GM12878 (cell line): Measurements from ENCODE around the gene IGFBP6. TPM values are rescaled to one million over a fixed set of nuclear protein-coding genes. Genes with fewer than 3 reads are reported as not detected.

Experiments
- ATAC-seq: fragments of 200-7000 bp; cut with Tn5 transposase; 3 replicates; pipeline ENCODE4 v1.9.1; 2020; ENCODE audit warnings: mild to moderate bottlenecking, moderate library complexity
- BruUV-seq: library from RNA; stranded (reverse); fragments of 400-500 nt; replicated peaks from 2 replicates; lab custom pipeline; 2021; lab: Mats Ljungman, UMichigan
- CTCF ChIA-PET: fragments of 300-600 bp; sonication (Branson Sonifier 250); formaldehyde crosslinking; extraction: SDS; loops from one replicate; lab custom pipeline; 2021; ENCODE audit warnings: inconsistent platforms; lab: Yijun Ruan, JAX
- POLR2A ChIA-PET: fragments of 350-600 bp; formaldehyde crosslinking; extraction: SDS; loops from one replicate; lab custom pipeline; 2021; ENCODE audit warnings: inconsistent platforms; lab: Charles Lee
- RAD21 ChIA-PET: fragments of 300-600 bp; sonication (Branson Sonifier 250); formaldehyde crosslinking; loops from one replicate; lab custom pipeline; 2023; ENCODE audit warnings: antibody characterized with exemption; ENCODE audit not compliant: unreplicated experiment; lab: Charles Lee
- SMC1A ChIA-PET: fragments of 300-600 bp; sonication (Branson Sonifier 250); formaldehyde crosslinking; loops from one replicate; lab custom pipeline; 2023; ENCODE audit not compliant: unreplicated experiment, uncharacterized antibody; lab: Charles Lee
- DNase-seq: peaks from one replicate; pipeline ENCODE4 v3.0.0-alpha.2; 2011; ENCODE audit warnings: low read depth, low spot score
- FAIRE-seq: peaks from 3 replicates; lab custom pipeline; 2011; peaks lifted over from hg19 to GRCh38; lab: Jason Lieb, UNC
- H2AFZ ChIP-seq: 2 replicates; pipeline ENCODE4 v1.6.0; 2011; ENCODE audit warnings: low read depth, low read length, control low read depth; ENCODE audit not compliant: control insufficient read depth
- H3K27ac ChIP-seq: 2 replicates; pipeline ENCODE4 v1.5.1; 2011; ENCODE audit warnings: control low read depth; ENCODE audit not compliant: control insufficient read depth, insufficient read depth
- H3K27me3 ChIP-seq, 2 experiments: replicated peaks in 1 of 2; 2 replicates each; pipeline versions ENCODE4 v1.6.0 to v1.6.1; 2011; ENCODE audit warnings: low read length in 1 of 2; ENCODE audit not compliant: control insufficient read depth in 2 of 2, insufficient read depth in 2 of 2
- H3K36me3 ChIP-seq, 2 experiments: 2 replicates each; pipeline ENCODE4 v1.5.1; 2011; ENCODE audit warnings: low read length in 1 of 2; ENCODE audit not compliant: control insufficient read depth in 2 of 2, insufficient read depth in 2 of 2
- H3K4me1 ChIP-seq: 2 replicates; pipeline ENCODE4 v1.6.1; 2011; ENCODE audit warnings: mild to moderate bottlenecking, low read length, moderate library complexity, mixed read lengths; ENCODE audit not compliant: control insufficient read depth, insufficient read depth
- H3K4me2 ChIP-seq: 2 replicates; pipeline ENCODE4 v1.6.0; 2011; ENCODE audit warnings: control low read depth; ENCODE audit not compliant: control insufficient read depth, insufficient read depth
- H3K4me3 ChIP-seq: fragments of 200-600 bp; sonication (generic); 2 replicates; pipeline ENCODE4 v1.5.1; 2016
- H3K79me2 ChIP-seq: 2 replicates; pipeline ENCODE4 v1.6.0; 2011; ENCODE audit warnings: low read length; ENCODE audit not compliant: control insufficient read depth, insufficient read depth
- H3K9ac ChIP-seq: 2 replicates; pipeline ENCODE4 v1.8.0; 2011; ENCODE audit warnings: low read length, control low read depth, mixed read lengths; ENCODE audit not compliant: control insufficient read depth, insufficient read depth
- H3K9me3 ChIP-seq: replicated peaks from 3 replicates; pipeline ENCODE4 v1.5.1; 2011; ENCODE audit warnings: mild to moderate bottlenecking, low read length; ENCODE audit not compliant: control insufficient read depth, insufficient read depth
- H4K20me1 ChIP-seq: 2 replicates; pipeline ENCODE4 v1.6.0; 2011; ENCODE audit not compliant: control insufficient read depth, insufficient read depth
- E4F1 ChIP-seq: fragments of 450-650 bp; IDR thresholded peaks from 2 replicates; pipeline ENCODE4 v1.6.1; 2018; ENCODE audit warnings: borderline replicate concordance, mild to moderate bottlenecking; ENCODE audit not compliant: partially characterized antibody
- GATAD2B ChIP-seq: fragments of 450-650 bp; conservative IDR thresholded peaks from 2 replicates; pipeline ENCODE4 v1.6.1; 2017; ENCODE audit warnings: low read depth, mild to moderate bottlenecking, moderate library complexity
- RCOR1 ChIP-seq: conservative IDR thresholded peaks from 2 replicates; pipeline ENCODE4 v1.6.1; 2012; ENCODE audit warnings: low read depth, low read length, improper control_type of control experiment
- SMAD5 ChIP-seq: IDR thresholded peaks from 2 replicates; pipeline ENCODE4 v1.6.1; 2016; ENCODE audit warnings: antibody characterized with exemption, low read depth
- ZNF207 ChIP-seq: fragments of 450-650 bp; IDR thresholded peaks from 2 replicates; pipeline ENCODE4 v1.6.1; 2014; ENCODE audit warnings: antibody characterized with exemption, mild to moderate bottlenecking, borderline replicate concordance
- WGBS: methylation state at CpG from one replicate; pipeline ENCODE4 v1.1.6; 2016; ENCODE audit warnings: low lambda C conversion rate; ENCODE audit not compliant: insufficient replicate concordance, insufficient coverage; ENCODE audit errors: missing lambda C conversion rate; 5-methylcytosine and 5-hydroxymethylcytosine counted together
- in situ Hi-C: fragments of 300-500 bp; cut with MboI; formaldehyde crosslinking; loops from 9 replicates; pipeline ENCODE4 v1.14.3; 2018; ENCODE audit warnings: mixed read lengths
- intact Hi-C: fragments of 100-400 bp; cut with micrococcal nuclease; formaldehyde crosslinking; loops from one replicate; pipeline ENCODE4 v1.14.2; 2022; ENCODE audit not compliant: unreplicated experiment
- polyA plus RNA-seq, 11 experiments: library from polyadenylated mRNA; depleted of rRNA in 4 of 11; unstranded in 6 of 11; stranded (reverse) in 5 of 11; fragments of >200 nt; fragmentation: Nextera tagmentation in 4 of 11; fragmentation: Illumina TruSeq in 1 of 11; extraction: Ambion mirVana in 4 of 11; extraction: Trizol in 1 of 11; gene quantifications; 1 replicate in 1 of 11; 2 replicates in 10 of 11; pipeline versions ENCODE4 v1.2.1 to v1.2.3, GENCODE V29; 2011 to 2016; ENCODE audit warnings: inconsistent platforms in 2 of 11, missing spikeins in 2 of 11, low read depth in 1 of 11
- total RNA-seq, 4 experiments: library from RNA; depleted of rRNA in 3 of 4; stranded (reverse); fragments of >200 nt in 3 of 4; fragmentation: Illumina TruSeq in 1 of 4; extraction: Trizol in 1 of 4; gene quantifications; 2 replicates each; pipeline versions ENCODE4 v1.2.1 to v1.2.3, GENCODE V29; 2013 to 2021
- TF ChIP-seq, protein P1 (sequence below), 3 experiments: IDR thresholded peaks in 2 of 3; conservative IDR thresholded peaks in 1 of 3; 2 replicates each; pipeline ENCODE4 v1.5.1; 2011; ENCODE audit warnings: low read depth in 3 of 3, low read length in 3 of 3, mild to moderate bottlenecking in 3 of 3, control low read depth in 2 of 3, moderate library complexity in 2 of 3, inconsistent platforms in 1 of 3, mixed read lengths in 1 of 3; ENCODE audit not compliant: control insufficient read depth in 2 of 3, insufficient read depth in 1 of 3; ENCODE audit errors: extremely low read depth in 1 of 3
- TF ChIP-seq, protein P2 (sequence below): fragments of 450-650 bp; IDR thresholded peaks from 2 replicates; pipeline ENCODE4 v1.6.1; 2017; ENCODE audit warnings: mild to moderate bottlenecking, moderate library complexity

The IGFBP6 gene
- total and polyA plus RNA-seq, 10 of the 15 experiments (the other 5 are each of a cell fraction or from before 2014, with no cell fraction given): 0.09 to 0.87 (median 0.56) TPM; not detected in 3

DNA sequence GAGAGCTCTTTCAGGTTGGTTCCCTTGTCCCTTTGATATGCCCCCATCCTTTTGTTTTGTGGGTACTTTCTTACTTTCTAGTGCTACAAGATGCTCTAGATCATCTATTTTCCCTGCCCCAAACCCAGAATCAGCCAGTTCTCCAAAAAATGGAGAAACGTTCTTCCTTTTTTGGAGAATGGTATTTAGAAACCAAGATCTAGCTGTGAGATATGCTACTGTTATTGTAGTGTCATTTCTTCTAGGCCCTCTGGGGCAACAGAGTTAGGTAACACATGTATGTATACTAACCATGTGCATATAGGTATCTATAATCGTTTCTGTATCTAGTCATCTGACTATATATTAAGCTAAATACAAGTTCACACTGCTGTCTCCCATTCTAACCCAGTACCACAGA lies 6.9 kb upstream of the IGFBP6 start:
- no peak for ATAC-seq
- no peak for FAIRE-seq
- ChIA-PET POLR2A (interaction anchor here (1.3 to 1.6 kb wide), 2 partner anchors 10 to 12 kb away, joined by 3 to 7 read pairs; partner anchors contain the start of gene SPRYD3), RAD21 (no interaction called here)
- Histone ChIP-seq H3K4me2 (no peak overlapping the region), H3K4me3 (no peak overlapping the region), H4K20me1 (no peaks in the 10 kb centered on the region), H3K9ac (no peak overlapping the region), H3K27me3 (peaks cover 0 to 8% of the 10 kb centered on the region in 2 experiments; a peak in 2 of 4 replicates), H3K4me1 (no peaks in the 10 kb centered on the region), H3K9me3 (no peaks in the 10 kb centered on the region)
- no TSS peak for BruUV-seq
- 0% methylated on average over 2 of the region's 2 CpGs for WGBS
- DNase-seq: no peak
- intact Hi-C loops: no loop called here
- in situ Hi-C loops: no loop called here
- TF ChIP-seq GATAD2B: no peak
- TF ChIP-seq SMAD5: no peak
- TF ChIP-seq, all 136 proteins: peak for 0
- H3K36me3 ChIP-seq: no peaks in the 10 kb centered on the region
- H3K79me2 ChIP-seq: no peaks in the 10 kb centered on the region
- CTCF ChIA-PET: interaction anchor here (0.8 to 3.0 kb wide), 4 partner anchors 9 to 36 kb away, joined by 4 to 17 read pairs (median 8); no protein-coding TSS in a partner anchor
- no peak overlapping the region for H2AFZ ChIP-seq
- SMC1A ChIA-PET: interaction anchor here (0.6 to 1.0 kb wide), 2 partner anchors 12 kb away, joined by 3 read pairs; partner anchors contain the start of gene SPRYD3
- H3K27ac ChIP-seq: no peak overlapping the region

- RAD21 ChIA-PET: no interaction called here
- SMC1A ChIA-PET: interaction anchor here (1.3 kb wide), 1 partner anchor 19 kb away, joined by 3 read pairs; no protein-coding TSS in a partner anchor
- no peaks in the 10 kb centered on the region for H3K9me3 ChIP-seq
- no peak overlapping the region for H3K4me2 ChIP-seq
- DNase-seq: no peak
- no peaks in the 10 kb centered on the region for H4K20me1 ChIP-seq
- no peak overlapping the region for H3K27ac ChIP-seq
- FAIRE-seq: no peak
- CTCF ChIA-PET: interaction anchor here (2.0 to 3.0 kb wide), 2 partner anchors 8 to 26 kb away, joined by 12 to 17 read pairs; no protein-coding TSS in a partner anchor
- WGBS: 40% methylated on average over 6 of the region's 6 CpGs
- H3K27me3 ChIP-seq: peaks cover 0 to 2% of the 10 kb centered on the region in 2 experiments; a peak in 2 of 4 replicates
- H3K9ac ChIP-seq: no peak overlapping the region
- intact Hi-C loops: no loop called here
- no peaks in the 10 kb centered on the region for H3K4me1 ChIP-seq
- ATAC-seq: no peak
- no peak overlapping the region for H3K4me3 ChIP-seq
- H3K36me3 ChIP-seq: no peaks in the 10 kb centered on the region
- BruUV-seq: no TSS peak
- in situ Hi-C loops: no loop called here
- H2AFZ ChIP-seq: no peak overlapping the region
- POLR2A ChIA-PET: no interaction called here
- no peaks in the 10 kb centered on the region for H3K79me2 ChIP-seq
- TF ChIP-seq, protein P1, sequence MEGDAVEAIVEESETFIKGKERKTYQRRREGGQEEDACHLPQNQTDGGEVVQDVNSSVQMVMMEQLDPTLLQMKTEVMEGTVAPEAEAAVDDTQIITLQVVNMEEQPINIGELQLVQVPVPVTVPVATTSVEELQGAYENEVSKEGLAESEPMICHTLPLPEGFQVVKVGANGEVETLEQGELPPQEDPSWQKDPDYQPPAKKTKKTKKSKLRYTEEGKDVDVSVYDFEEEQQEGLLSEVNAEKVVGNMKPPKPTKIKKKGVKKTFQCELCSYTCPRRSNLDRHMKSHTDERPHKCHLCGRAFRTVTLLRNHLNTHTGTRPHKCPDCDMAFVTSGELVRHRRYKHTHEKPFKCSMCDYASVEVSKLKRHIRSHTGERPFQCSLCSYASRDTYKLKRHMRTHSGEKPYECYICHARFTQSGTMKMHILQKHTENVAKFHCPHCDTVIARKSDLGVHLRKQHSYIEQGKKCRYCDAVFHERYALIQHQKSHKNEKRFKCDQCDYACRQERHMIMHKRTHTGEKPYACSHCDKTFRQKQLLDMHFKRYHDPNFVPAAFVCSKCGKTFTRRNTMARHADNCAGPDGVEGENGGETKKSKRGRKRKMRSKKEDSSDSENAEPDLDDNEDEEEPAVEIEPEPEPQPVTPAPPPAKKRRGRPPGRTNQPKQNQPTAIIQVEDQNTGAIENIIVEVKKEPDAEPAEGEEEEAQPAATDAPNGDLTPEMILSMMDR (IDR thresholded peaks at IDR 0.05 in 2 of 3, conservative IDR thresholded peaks at IDR 0.05 in 1 of 3; ENCODE audit: control insufficient read depth in 2 of 3, extremely low read depth in 1 of 3, insufficient read depth in 1 of 3, low read depth in 3 of 3, low read length in 3 of 3): no peak
- TF ChIP-seq E4F1 (no peak), SMAD5 (no peak), ZNF207 (no peak), RCOR1 (no peak)
- TF ChIP-seq, protein P2, sequence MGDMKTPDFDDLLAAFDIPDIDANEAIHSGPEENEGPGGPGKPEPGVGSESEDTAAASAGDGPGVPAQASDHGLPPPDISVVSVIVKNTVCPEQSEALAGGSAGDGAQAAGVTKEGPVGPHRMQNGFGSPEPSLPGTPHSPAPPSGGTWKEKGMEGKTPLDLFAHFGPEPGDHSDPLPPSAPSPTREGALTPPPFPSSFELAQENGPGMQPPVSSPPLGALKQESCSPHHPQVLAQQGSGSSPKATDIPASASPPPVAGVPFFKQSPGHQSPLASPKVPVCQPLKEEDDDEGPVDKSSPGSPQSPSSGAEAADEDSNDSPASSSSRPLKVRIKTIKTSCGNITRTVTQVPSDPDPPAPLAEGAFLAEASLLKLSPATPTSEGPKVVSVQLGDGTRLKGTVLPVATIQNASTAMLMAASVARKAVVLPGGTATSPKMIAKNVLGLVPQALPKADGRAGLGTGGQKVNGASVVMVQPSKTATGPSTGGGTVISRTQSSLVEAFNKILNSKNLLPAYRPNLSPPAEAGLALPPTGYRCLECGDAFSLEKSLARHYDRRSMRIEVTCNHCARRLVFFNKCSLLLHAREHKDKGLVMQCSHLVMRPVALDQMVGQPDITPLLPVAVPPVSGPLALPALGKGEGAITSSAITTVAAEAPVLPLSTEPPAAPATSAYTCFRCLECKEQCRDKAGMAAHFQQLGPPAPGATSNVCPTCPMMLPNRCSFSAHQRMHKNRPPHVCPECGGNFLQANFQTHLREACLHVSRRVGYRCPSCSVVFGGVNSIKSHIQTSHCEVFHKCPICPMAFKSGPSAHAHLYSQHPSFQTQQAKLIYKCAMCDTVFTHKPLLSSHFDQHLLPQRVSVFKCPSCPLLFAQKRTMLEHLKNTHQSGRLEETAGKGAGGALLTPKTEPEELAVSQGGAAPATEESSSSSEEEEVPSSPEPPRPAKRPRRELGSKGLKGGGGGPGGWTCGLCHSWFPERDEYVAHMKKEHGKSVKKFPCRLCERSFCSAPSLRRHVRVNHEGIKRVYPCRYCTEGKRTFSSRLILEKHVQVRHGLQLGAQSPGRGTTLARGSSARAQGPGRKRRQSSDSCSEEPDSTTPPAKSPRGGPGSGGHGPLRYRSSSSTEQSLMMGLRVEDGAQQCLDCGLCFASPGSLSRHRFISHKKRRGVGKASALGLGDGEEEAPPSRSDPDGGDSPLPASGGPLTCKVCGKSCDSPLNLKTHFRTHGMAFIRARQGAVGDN: no peak
These were observed 5.7 kb upstream of the IGFBP6 start for GRCh38 chr12:53091756-53092155.
